K562 (cell line): ENCODE measurements around the gene TRDMT1. TPM values are rescaled to one million over a fixed set of nuclear protein-coding genes. Genes with fewer than 3 reads are reported as not detected.
A peak's percentile ranks its signal among the peaks of the same experiment; 100 is the strongest.

Source experiments
- ARHGAP35 ChIP-seq: fragments of 450-650 bp; IDR thresholded peaks from 2 replicates; pipeline ENCODE4 v1.6.1; 2018; ENCODE audit not compliant: partially characterized antibody
- BCOR ChIP-seq: fragments of 450-650 bp; IDR thresholded peaks from 2 replicates; pipeline ENCODE4 v1.6.1; 2016
- CREM ChIP-seq: IDR thresholded peaks from 2 replicates; pipeline ENCODE4 v1.6.1; 2014; ENCODE audit warnings: antibody characterized with exemption, low read depth
- HDGF ChIP-seq: fragments of 450-650 bp; IDR thresholded peaks from 2 replicates; pipeline ENCODE4 v1.6.1; 2016
- HMG20A ChIP-seq: fragments of 450-650 bp; formaldehyde crosslinking; conservative IDR thresholded peaks from 2 replicates; pipeline ENCODE4 v1.4.0; 2020; ENCODE audit warnings: mild to moderate bottlenecking, mixed read lengths
- HSF4 ChIP-seq: fragments of 250-450 bp; sonication (Bioruptor Pico); IDR thresholded peaks from 2 replicates; pipeline ENCODE4 v2.1.2; 2022; ENCODE audit warnings: mild to moderate bottlenecking, moderate library complexity, borderline replicate concordance
- IRF2 ChIP-seq: sonication (generic); formaldehyde crosslinking; IDR thresholded peaks from 2 replicates; pipeline ENCODE4 v1.8.1; 2022; ENCODE audit warnings: mild to moderate bottlenecking, missing genetic modification reagents
- NELFE ChIP-seq: IDR thresholded peaks from 2 replicates; pipeline ENCODE4 v1.6.1; 2011; ENCODE audit warnings: mild to moderate bottlenecking; ENCODE audit not compliant: insufficient read depth, insufficient read length
- POLR2A ChIP-seq: fragments of 450-650 bp; conservative IDR thresholded peaks from 2 replicates; pipeline ENCODE4 v1.6.1; 2016
- POLR3G ChIP-seq: IDR thresholded peaks from 2 replicates; pipeline ENCODE4 v1.6.1; 2011; ENCODE audit not compliant: insufficient read length, insufficient replicate concordance; ENCODE audit errors: extremely low read depth
- RFX7 ChIP-seq: fragments of 250-450 bp; sonication (Bioruptor Pico); IDR thresholded peaks from 2 replicates; pipeline ENCODE4 v1.5.1; 2021; ENCODE audit warnings: mild to moderate bottlenecking
- RNF2 ChIP-seq: sonication (generic); IDR thresholded peaks from 2 replicates; pipeline ENCODE4 v1.6.1; 2016
- SMARCC2 ChIP-seq: fragments of 450-650 bp; IDR thresholded peaks from 2 replicates; pipeline ENCODE4 v1.6.1; 2017; ENCODE audit warnings: antibody characterized with exemption, moderate library complexity, mild to moderate bottlenecking, low read depth
- ZBTB1 ChIP-seq: sonication (generic); formaldehyde crosslinking; IDR thresholded peaks from 2 replicates; pipeline ENCODE4 v1.8.1; 2023; ENCODE audit warnings: missing genetic modification reagents, low read depth, mild to moderate bottlenecking, borderline replicate concordance
- ZC3H8 ChIP-seq: fragments of 450-650 bp; IDR thresholded peaks from 2 replicates; pipeline ENCODE4 v1.6.1; 2017
- polyA plus RNA-seq, 8 experiments: library from polyadenylated mRNA; depleted of rRNA in 4 of 8; stranded (reverse) in 5 of 8; unstranded in 3 of 8; fragments of >200 nt; fragmentation: Nextera tagmentation in 2 of 8; fragmentation: Illumina TruSeq in 1 of 8; extraction: Ambion mirVana in 2 of 8; extraction: Trizol in 1 of 8; gene quantifications; 2 replicates each; pipeline versions ENCODE4 v1.2.1 to v1.2.3, GENCODE V29; 2011 to 2014; ENCODE audit warnings: inconsistent platforms in 1 of 8, missing spikeins in 1 of 8
- total RNA-seq, 7 experiments: library from RNA; depleted of rRNA in 6 of 7; stranded (reverse); fragments of >200 nt in 6 of 7; fragmentation: Illumina TruSeq in 2 of 7; extraction: Trizol in 2 of 7; gene quantifications; 2 replicates each; pipeline versions ENCODE4 v1.2.1 to v1.2.3, GENCODE V29; 2011 to 2021; ENCODE audit warnings: low replicate concordance in 1 of 7
- TF ChIP-seq, protein P1 (sequence below): fragments of 450-650 bp; IDR thresholded peaks from 2 replicates; pipeline ENCODE4 v1.6.1; 2016; ENCODE audit warnings: mild to moderate bottlenecking, moderate library complexity
- TF ChIP-seq, protein P2 (sequence below): fragments of 450-650 bp; IDR thresholded peaks from 2 replicates; pipeline ENCODE4 v1.6.1; 2016; ENCODE audit warnings: low read depth, mild to moderate bottlenecking, moderate library complexity
- TF ChIP-seq, protein P3 (sequence below): fragments of 450-650 bp; IDR thresholded peaks from 2 replicates; pipeline ENCODE4 v1.6.1; 2016; ENCODE audit warnings: missing biosample characterization, missing genetic modification characterization

The TRDMT1 gene
- total and polyA plus RNA-seq, 9 of the 15 experiments (the other 6 are each of a cell fraction or from before 2014, with no cell fraction given): 5.4 to 12.6 (median 9.3) TPM

DNA sequence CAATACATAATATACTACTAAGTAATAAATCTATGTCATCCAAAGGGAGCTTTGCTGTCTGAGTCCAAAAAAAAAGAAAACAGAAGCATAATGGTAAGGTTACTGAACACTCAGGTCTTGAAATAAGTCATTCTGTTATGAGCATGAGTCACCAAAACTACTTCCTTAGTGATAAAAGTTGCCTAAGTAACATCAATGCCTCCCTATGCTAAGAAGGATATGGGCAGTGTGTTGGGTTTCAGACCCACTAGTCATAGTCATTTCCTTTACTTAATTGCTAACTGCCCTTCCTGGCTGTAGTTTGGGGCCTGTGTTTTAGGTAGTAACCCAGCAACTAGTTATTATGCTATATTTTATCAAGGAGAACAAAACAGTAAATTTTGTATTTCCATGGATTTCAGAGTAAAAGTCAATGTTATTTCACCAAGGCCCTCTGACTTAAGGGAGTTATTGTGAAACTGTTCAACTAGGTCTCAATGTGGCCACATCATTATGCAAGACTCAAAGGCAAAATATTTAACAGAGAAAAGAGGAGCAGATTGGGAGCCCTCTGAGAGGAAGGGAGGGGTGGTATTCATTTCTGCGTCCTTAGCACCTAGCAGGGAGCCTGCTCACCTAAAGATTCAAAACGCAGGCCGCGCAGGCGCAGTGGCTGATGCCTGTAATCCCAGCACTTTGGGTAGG, 14.9 kb upstream of the TRDMT1 start (continued):
- peak; percentile 89 for TF ChIP-seq SMARCC2
- TF ChIP-seq HSF4 (CRISPR knock-in tag): no peak
- TF ChIP-seq, protein P1, sequence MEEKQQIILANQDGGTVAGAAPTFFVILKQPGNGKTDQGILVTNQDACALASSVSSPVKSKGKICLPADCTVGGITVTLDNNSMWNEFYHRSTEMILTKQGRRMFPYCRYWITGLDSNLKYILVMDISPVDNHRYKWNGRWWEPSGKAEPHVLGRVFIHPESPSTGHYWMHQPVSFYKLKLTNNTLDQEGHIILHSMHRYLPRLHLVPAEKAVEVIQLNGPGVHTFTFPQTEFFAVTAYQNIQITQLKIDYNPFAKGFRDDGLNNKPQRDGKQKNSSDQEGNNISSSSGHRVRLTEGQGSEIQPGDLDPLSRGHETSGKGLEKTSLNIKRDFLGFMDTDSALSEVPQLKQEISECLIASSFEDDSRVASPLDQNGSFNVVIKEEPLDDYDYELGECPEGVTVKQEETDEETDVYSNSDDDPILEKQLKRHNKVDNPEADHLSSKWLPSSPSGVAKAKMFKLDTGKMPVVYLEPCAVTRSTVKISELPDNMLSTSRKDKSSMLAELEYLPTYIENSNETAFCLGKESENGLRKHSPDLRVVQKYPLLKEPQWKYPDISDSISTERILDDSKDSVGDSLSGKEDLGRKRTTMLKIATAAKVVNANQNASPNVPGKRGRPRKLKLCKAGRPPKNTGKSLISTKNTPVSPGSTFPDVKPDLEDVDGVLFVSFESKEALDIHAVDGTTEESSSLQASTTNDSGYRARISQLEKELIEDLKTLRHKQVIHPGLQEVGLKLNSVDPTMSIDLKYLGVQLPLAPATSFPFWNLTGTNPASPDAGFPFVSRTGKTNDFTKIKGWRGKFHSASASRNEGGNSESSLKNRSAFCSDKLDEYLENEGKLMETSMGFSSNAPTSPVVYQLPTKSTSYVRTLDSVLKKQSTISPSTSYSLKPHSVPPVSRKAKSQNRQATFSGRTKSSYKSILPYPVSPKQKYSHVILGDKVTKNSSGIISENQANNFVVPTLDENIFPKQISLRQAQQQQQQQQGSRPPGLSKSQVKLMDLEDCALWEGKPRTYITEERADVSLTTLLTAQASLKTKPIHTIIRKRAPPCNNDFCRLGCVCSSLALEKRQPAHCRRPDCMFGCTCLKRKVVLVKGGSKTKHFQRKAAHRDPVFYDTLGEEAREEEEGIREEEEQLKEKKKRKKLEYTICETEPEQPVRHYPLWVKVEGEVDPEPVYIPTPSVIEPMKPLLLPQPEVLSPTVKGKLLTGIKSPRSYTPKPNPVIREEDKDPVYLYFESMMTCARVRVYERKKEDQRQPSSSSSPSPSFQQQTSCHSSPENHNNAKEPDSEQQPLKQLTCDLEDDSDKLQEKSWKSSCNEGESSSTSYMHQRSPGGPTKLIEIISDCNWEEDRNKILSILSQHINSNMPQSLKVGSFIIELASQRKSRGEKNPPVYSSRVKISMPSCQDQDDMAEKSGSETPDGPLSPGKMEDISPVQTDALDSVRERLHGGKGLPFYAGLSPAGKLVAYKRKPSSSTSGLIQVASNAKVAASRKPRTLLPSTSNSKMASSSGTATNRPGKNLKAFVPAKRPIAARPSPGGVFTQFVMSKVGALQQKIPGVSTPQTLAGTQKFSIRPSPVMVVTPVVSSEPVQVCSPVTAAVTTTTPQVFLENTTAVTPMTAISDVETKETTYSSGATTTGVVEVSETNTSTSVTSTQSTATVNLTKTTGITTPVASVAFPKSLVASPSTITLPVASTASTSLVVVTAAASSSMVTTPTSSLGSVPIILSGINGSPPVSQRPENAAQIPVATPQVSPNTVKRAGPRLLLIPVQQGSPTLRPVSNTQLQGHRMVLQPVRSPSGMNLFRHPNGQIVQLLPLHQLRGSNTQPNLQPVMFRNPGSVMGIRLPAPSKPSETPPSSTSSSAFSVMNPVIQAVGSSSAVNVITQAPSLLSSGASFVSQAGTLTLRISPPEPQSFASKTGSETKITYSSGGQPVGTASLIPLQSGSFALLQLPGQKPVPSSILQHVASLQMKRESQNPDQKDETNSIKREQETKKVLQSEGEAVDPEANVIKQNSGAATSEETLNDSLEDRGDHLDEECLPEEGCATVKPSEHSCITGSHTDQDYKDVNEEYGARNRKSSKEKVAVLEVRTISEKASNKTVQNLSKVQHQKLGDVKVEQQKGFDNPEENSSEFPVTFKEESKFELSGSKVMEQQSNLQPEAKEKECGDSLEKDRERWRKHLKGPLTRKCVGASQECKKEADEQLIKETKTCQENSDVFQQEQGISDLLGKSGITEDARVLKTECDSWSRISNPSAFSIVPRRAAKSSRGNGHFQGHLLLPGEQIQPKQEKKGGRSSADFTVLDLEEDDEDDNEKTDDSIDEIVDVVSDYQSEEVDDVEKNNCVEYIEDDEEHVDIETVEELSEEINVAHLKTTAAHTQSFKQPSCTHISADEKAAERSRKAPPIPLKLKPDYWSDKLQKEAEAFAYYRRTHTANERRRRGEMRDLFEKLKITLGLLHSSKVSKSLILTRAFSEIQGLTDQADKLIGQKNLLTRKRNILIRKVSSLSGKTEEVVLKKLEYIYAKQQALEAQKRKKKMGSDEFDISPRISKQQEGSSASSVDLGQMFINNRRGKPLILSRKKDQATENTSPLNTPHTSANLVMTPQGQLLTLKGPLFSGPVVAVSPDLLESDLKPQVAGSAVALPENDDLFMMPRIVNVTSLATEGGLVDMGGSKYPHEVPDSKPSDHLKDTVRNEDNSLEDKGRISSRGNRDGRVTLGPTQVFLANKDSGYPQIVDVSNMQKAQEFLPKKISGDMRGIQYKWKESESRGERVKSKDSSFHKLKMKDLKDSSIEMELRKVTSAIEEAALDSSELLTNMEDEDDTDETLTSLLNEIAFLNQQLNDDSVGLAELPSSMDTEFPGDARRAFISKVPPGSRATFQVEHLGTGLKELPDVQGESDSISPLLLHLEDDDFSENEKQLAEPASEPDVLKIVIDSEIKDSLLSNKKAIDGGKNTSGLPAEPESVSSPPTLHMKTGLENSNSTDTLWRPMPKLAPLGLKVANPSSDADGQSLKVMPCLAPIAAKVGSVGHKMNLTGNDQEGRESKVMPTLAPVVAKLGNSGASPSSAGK: no peak
- TF ChIP-seq IRF2: no peak
- TF ChIP-seq HMG20A (CRISPR knock-in tag): no peak
- no peak for TF ChIP-seq HDGF
- no peak for TF ChIP-seq ZBTB1 (CRISPR knock-in tag)
- no peak for TF ChIP-seq NELFE
- peak; percentile 49; the same call in 1 of the 2 replicates for TF ChIP-seq POLR2A
- peak; percentile 45; the same call in 1 of the 2 replicates for TF ChIP-seq CREM
- no peak for TF ChIP-seq POLR3G
- TF ChIP-seq, protein P2, sequence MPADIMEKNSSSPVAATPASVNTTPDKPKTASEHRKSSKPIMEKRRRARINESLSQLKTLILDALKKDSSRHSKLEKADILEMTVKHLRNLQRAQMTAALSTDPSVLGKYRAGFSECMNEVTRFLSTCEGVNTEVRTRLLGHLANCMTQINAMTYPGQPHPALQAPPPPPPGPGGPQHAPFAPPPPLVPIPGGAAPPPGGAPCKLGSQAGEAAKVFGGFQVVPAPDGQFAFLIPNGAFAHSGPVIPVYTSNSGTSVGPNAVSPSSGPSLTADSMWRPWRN: no peak
- TF ChIP-seq RNF2: peak; percentile 89; the same call in 1 of the 2 replicates
- TF ChIP-seq, protein P3, sequence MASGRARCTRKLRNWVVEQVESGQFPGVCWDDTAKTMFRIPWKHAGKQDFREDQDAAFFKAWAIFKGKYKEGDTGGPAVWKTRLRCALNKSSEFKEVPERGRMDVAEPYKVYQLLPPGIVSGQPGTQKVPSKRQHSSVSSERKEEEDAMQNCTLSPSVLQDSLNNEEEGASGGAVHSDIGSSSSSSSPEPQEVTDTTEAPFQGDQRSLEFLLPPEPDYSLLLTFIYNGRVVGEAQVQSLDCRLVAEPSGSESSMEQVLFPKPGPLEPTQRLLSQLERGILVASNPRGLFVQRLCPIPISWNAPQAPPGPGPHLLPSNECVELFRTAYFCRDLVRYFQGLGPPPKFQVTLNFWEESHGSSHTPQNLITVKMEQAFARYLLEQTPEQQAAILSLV (tag): peak; percentile 57; the same call in 1 of the 2 replicates
- TF ChIP-seq BCOR: no peak
- no peak for TF ChIP-seq RFX7 (CRISPR knock-in tag)
- no peak for TF ChIP-seq ZC3H8
- no peak for TF ChIP-seq ARHGAP35
